Prostate gland (tissue), 2 donors: ENCODE results near the gene CCDC28A.

ENCODE experiments used
- CTCF ChIP-seq, 4 experiments: fragments of 200-600 bp in 2 of 4; fragments of 450-650 bp in 2 of 4; sonication (generic) in 2 of 4; IDR thresholded peaks; 1 replicate in 3 of 4; 2 replicates in 1 of 4; pipeline ENCODE4 v1.5.1; 2016 to 2019; ENCODE audit warnings: antibody characterized with exemption in 4 of 4, mild to moderate bottlenecking in 2 of 4, moderate library complexity in 2 of 4
- POLR2A ChIP-seq: fragments of 450-650 bp; IDR thresholded peaks from one replicate; pipeline ENCODE4 v1.6.1; 2016; ENCODE audit warnings: antibody characterized with exemption, mild to moderate bottlenecking
- POLR2AphosphoS5 ChIP-seq: sonication (generic); formaldehyde crosslinking; IDR thresholded peaks from one replicate; pipeline ENCODE4 v1.6.1; 2017; ENCODE audit warnings: antibody characterized with exemption

GRCh38 chr6:138769102-138769676, 4.4 kb upstream of the CCDC28A start:
- TF ChIP-seq CTCF (IDR thresholded peaks at IDR 0.05) (no peak), POLR2A (no peak), POLR2AphosphoS5 (no peak)
